ENCODE measurements around the gene CFAP43.
A peak's percentile ranks its signal among the peaks of the same experiment; 100 is the strongest.
"Not testable (repeated sequence)": the region's sequence is repeated elsewhere in the genome, so short reads cannot be mapped to it uniquely, and the experiment has no call there.

Gene CFAP43

DNA sequence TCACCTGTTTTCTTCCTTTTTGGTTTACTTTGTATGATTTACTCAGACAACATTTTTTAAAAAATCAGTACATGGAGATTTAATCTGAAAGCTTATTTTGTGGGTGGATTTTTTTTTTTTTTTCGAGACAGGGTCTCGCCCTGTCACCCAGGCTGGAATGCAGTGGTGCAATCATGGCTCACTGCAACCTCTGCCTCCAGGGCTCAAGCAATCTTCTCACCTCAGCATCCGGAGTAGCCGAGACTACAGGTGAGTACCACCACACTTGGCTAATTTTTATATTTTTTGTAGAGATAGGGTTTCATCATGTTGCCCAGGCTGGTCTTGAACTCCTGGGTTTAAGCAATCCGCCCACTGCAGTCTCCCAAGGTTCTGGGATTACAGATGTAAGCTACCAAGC is 25.1 kb upstream of the CFAP43 start:
- no peak for DNase-seq (ENCODE audit: low spot score)

- DNase-seq (ENCODE audit: low spot score) = peak; percentile 60
These were observed 24.3 kb upstream of the CFAP43 start for GRCh38 chr10:104256335-104256961.

DNA sequence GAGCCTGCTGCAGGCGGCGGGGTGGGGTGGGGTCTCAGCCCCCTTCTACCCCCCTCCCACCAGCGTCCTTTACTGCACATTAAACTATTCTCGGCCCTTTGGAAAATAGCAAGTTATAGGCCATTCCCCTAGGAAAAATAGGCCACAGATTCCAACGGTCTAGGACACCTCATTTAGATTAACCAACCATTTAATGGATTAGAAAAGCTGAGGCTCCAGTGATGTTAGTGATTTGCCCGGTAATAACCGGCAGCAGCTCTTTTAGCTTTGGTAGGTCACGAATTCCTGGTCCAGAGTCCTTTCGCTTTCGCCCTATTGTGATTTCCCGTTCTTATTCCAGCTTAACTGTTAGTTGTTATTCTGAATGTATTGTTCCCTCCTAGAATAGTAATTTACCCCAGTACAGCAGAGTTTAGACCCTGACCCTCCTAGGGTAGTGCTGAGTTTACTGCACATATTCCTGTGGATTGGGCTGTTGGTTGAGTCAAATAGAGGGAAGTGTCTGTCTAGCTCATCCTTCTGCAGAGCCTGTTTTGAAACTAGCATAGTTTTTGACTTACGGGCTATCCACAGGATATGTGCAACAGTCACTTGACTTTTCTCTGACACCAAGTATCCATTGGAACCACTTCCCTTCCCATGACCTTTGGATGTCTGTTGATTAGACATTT is 23.3 kb upstream of the CFAP43 start:
- no peak for DNase-seq (ENCODE audit: low spot score)

- peak; percentile 39 for DNase-seq (ENCODE audit: low spot score)
These were observed 22.5 kb upstream of the CFAP43 start, which contains the start of gene GSTO1 for GRCh38 chr10:104254493-104255310. TSS of gene GSTO1 (plus strand) at chr10:104254892. CDS start at chr10:104254929, 37 bp downstream.

DNA sequence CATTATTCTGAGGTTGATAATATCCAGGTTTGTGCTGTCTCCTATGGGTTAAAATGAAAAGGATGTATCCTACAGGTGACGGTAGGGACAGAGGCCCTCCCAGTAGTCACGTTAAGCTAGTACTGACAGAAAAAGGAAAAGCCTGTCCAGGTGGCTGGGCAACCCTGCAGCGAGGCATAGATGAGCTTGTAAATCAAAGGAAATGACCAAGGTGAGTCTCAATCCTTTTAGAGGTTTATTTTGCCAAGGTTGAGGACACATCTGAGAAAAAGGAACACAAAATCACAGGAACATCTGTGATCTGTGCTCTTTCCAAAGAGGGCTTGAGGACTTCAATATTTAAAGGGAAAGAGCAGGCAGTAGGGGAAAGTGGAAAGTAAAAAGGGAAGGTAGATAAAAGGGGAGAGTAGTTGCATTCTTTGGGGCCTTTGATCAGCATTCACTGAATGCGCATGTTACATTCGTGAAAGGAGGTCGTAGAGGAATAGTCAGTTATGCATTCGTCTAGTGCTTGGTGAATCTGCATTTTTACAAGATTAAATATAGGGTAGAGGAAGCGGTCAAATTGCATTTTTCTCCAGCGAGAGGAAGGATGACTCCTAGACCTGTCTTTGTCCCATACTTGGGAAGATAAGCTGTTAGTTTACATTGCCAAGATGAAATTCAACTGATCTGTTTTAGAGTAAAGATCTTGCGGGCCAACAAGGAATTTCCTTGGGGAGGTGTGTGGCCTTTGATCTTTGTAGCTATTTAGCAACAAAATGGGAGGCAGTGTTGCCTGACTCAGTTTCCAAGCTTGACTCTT is 21.6 kb upstream of the CFAP43 start:
- DNase-seq (ENCODE audit: low spot score) = no peak

- DNase-seq (ENCODE audit: low spot score) = no peak
These were observed 20.9 kb upstream of the CFAP43 start for GRCh38 chr10:104253106-104253505.

DNA sequence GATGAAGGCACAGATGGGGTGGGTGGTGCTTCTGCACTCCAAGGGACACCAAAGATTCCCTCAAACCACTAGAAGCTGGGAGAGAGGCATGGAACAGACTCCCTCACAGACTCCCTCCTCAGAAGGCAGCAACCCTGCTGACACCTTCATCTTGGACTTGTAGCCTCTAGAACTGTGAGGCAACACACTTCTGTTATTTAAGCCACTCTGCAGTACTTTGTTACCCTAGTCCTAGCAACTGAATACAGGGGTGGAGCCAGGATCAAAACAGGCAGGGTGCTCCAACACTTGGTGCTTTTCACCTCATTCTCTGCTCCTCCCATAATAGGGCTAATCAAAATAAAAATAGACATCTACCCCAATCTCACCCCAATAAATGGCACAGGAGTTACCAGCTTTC is 20.2 kb upstream of the CFAP43 start:
- DNase-seq (ENCODE audit: low spot score) = no peak

DNA sequence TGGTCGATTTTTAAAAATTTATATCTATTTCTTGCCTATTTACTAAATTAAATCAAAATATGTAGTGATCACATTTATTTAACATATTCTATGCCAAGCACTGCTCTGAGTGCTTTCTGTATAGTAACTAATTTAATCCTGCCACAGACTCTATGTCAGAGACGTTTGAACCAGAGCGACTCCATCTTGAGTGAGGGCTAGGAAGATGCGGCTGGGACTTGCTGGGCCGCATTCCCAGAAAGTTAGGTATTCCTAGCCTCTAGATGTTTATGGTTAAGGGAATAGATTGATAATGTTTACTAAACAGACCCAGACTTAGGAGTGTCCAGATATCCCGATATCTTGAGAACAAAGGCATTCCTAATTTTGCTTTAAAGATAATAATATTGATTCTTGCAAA is 19.3 kb upstream of the CFAP43 start:
- DNase-seq (ENCODE audit: low spot score) = no peak

GRCh38 chr10:104250371-104250770 is 18.2 kb upstream of the CFAP43 start:
- DNase-seq (ENCODE audit: low spot score) = no peak

DNA sequence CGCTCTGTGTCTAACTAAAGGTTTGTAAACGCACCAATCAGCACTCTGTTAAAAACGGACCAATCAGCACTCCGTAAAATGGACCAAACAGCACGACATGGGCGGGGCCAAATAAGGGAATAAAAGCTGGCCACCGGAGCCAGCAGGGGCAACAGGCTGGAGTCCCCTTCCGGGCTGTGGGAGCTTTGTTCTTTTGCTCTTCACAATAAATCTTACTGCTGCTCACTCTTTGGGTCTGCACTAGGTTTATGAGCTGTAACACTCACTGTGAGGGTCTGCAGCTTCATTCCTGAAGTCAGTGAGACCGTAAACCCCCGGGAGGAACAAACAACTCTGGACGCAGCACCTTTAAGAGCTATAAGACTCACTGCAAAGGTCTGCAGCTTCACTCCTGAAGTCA is 16.8 kb upstream of the CFAP43 start:
- DNase-seq (ENCODE audit: low spot score) = not testable (repeated sequence)

DNA sequence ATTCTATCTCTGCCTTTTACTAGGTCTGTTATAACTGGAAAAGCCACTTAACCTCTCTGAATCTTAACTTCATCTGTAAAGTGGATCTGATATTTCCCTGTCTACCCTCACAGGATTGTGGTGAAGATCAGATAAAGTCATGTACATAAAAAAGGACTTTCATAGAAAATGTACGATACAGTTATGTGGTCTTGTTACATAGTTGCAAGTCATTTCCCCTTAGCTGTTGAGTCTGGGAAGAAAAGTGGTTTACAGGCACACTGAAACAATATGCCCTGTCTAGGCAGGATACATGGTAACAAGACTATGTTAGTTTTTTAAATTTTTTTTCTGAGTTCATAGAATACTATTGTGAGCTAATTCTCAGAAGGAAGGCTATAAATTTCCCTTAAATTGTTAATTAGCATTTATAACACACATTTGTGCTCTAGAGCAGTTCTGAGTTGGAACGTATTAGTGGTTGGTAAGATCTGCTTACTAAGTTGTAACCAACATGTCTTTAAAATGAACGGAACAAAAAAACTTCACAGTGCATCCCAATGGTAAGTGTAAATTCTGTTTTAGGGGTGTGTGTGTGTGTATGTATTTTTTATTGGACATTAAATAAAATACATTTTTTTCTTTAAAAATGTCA is 15.5 kb upstream of the CFAP43 start:
- no peak for DNase-seq (ENCODE audit: low spot score)

GRCh38 chr10:104246976-104247375 is 14.8 kb upstream of the CFAP43 start:
- DNase-seq (ENCODE audit: low spot score) = no peak

- DNase-seq (ENCODE audit: low spot score) = no peak
These were observed 13.0 kb upstream of the CFAP43 start for GRCh38 chr10:104245066-104245632.

- DNase-seq (ENCODE audit: low spot score) = no peak
These were observed 11.3 kb upstream of the CFAP43 start for GRCh38 chr10:104243512-104243911.

GRCh38 chr10:104243009-104243408 is 10.8 kb upstream of the CFAP43 start:
- DNase-seq (ENCODE audit: low spot score) = not testable (repeated sequence)

DNA sequence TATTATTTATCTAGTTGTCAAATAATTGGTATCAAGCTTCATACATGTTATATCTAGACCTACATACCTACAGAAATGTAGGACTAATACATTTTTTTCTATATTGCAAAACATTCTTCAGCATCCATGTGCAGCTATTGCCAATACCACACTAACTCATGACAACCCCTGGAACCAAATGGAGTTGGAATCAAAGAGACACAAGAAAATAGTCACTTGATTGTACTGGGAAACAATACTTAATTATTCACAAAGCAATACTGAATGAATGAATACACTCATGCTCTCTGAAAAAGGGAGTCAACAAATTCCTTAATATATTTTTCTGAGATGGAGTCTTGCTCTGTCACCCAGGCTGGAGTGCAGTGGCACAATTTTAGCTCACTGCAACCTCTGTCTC is 10.4 kb upstream of the CFAP43 start:
- DNase-seq (ENCODE audit: low spot score) = no peak

- DNase-seq (ENCODE audit: low spot score) = no peak
These were observed 7.9 kb upstream of the CFAP43 start for GRCh38 chr10:104240078-104240477.

- DNase-seq (ENCODE audit: low spot score) = no peak
These were observed 3.6 kb upstream of the CFAP43 start for GRCh38 chr10:104235801-104236200.

DNA sequence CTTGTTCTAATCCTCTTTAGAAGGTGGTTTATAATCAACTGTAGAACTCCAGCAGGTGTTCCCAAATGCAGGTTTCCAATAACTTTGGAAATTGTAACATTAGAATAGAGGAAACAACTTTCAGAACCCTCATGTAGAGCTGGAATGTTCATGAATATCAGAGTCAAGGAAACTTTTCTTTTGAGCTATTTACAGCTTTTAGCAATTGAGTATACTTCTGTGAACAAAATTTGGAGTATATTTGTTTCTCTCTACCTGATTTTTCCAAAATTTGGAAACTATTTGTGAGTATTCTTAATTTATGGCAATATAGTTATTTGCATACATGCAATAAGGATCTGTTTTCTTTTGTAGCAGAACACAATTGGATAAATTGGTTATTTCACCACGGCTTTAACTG is 2.8 kb upstream of the CFAP43 start:
- no peak for DNase-seq (ENCODE audit: low spot score)

DNA sequence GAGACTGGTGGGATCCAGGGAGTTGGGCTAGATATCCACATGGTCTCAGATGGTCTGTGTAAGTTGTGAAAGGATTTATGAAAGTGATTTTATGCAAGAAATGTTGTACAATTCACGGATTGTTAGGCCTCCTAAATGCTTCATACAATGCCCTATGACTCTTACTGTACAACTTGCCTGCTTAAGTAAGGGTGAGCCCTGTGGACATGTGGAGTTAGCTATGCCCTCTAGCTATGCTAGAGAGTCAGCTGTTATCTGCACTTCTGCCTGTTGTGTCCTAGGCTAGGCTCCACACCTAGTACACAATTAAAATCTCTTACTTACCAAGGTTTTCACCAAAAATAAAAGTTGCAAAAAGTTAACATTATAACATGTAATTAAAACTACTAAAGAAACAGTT is 1.7 kb upstream of the CFAP43 start:
- DNase-seq (ENCODE audit: low spot score) = no peak

GRCh38 chr10:104232613-104233102 is 494 bp upstream of the CFAP43 start:
- DNase-seq (ENCODE audit: low spot score) = no peak

All from CD4-positive, alpha-beta T cell treated with Interleukin-15 for 4 hours (primary cell).